GM21423 (cell line): ENCODE results near the gene NEU4.
"Not testable (repeated sequence)": the region's sequence is repeated elsewhere in the genome, so short reads cannot be mapped to it uniquely, and the experiment has no call there.

ENCODE experiments used
- ATAC-seq: cut with Tn5 transposase; IDR thresholded peaks from one replicate; pipeline ENCODE4 v1.9.1; 2021; ENCODE audit warnings: mild to moderate bottlenecking, moderate library complexity; ENCODE audit not compliant: unreplicated experiment

The NEU4 gene

GRCh38 chr2:241827394-241827793 is 18.4 kb downstream of the NEU4 start:
- no peak for ATAC-seq

DNA sequence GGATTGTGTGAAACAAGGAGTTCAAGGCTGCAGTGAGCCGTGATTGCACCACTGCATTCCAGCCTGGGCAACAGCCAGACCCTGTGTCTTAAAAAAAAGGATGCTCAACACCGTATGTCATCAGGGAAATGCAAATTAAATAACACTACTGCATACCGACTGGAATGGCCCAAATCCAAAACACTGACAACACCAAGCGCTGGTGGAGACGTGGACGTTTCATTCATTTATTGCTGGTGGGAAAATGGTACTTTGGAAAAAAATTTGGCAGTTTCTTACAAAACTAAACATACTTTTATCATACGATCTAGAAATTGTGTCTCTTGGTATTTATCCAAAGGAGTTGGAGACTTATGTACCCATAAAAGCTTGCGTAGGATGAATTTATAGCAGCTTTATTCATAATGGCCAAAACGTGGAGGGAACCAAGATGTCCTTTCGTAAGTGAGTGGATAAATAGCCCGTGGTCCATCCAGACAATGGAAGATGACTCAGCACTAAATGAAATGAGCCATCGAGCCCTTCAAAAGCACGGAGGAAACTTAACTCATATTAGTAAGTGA is 24.2 kb downstream of the NEU4 start:
- ATAC-seq, result no peak

DNA sequence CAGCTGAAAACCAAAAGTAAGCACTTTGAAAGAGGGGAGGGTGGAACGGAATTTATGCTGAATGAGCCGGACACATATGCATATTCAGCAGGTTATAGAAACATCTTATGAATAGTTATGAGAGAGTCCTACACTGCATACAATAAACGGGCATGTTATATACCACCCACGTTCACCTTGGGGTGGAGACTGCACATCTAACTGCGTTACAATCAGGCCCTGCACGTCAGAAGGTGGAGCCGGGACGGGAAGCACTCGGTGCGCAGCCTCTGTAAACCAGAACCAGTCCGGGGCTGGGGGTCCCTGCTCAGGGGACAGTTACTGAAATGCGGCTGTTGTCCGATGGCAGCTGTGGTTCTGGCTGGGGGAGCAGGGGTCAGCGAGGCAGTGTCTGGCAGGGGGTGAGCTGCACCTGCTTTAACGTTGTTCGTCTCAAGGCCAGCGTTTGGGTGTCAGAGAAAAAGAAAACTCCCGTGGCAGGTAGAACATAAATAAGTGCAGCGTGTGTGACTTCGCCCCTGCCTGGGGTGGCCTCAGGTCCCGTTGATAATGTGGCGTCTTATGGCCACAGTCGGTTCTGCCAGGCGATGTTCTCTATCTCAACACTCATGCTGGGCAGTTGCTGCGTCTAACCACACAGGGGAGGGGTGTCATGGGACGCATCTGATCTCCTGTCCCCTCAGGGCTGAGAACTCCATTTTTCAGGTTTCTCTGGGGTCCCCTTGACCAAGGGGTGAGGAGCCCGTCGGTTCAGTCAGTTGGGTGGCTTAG is 24.9 kb downstream of the NEU4 start:
- not testable (repeated sequence) for ATAC-seq

DNA sequence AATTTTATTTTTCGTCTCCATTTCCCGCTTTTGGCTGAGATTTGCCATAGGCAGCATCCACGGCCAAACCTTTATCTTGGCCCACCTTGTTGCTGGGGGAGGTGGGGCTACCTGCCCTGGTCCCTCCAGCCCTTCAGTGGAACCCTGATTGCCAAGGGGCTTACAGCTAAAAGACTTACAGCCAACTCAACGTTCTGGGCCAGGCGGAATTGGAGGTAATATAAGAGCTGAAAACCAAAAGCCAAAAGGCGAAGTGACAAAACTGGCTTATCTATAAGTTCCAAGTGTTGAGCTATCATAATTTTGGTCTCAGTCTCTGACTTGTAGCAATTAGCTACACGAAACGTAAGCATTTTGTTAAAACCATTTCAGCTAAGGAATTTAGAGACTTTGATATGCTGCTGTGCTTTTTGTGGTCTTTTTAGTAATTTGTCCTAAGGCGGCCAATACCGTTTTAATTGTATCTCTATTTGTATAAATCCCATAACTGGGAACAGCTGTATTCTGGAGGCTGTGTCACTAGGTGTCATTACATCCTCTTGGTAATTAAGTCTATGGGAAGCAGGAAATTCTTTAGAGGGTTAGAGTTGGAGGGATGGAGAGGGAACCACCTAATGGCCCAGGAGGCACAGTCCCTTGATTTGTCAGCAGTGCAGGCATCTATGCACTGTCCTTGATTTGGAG is 25.7 kb downstream of the NEU4 start:
- ATAC-seq, result no peak

DNA sequence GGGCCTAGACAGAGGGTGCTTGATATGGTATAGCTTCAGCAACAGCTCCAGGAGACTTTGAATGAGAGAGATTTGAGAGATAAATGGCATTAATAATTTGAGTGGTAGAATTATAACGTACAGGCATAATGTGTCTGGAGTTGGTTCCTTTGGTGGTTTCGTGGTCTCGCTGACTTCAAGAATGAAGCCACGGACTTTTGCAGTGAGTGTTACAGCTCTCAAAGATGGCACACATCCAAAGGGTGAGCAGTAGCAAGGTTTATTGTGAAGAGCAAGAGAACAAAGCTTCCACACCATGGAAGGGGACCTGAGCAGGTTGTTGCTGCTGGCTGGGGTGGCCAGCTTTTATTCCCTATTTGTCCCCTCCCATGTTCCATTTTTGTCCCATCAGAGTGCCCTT is 26.6 kb downstream of the NEU4 start:
- no peak for ATAC-seq

- no peak for ATAC-seq
These were observed 27.3 kb downstream of the NEU4 start for GRCh38 chr2:241836292-241836691.

DNA sequence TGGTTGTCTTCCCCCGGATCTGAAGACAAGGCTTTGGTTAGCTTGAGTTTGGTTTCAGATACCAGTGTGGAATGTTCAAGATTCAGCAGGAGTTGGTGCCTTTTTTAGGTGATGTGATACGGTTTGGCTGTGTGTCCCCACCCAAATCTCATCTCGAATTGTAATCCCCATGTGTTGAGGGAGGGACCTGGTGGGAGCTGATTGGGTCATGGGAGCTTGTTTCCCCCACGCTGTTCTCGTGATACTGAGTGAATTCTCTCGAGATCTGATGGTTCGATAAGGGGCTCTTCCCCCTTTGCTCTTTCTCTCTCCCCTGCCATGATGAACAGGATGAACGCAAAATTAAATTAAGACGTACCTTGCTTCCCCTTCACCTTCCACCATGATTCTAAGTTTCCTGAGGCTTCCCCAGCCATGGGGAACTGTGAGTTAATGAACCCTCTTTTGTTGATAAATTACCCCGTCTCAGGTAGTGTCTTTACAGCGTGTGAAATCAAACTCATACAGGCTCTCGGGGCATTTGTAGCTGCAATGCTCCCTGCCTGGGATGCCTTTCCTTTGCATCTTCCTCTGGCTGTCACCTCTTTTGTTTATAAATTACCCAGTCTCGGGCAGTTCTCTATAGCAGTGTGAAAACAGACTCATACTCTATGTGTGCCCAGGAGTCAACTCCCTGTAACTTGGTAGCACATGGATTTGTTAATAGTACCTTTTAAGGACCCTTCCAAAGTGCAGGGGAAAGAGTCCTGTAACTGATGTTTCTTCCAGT is 28.4 kb downstream of the NEU4 start:
- ATAC-seq, result no peak

GRCh38 chr2:241841181-241842066 is 32.4 kb downstream of the NEU4 start:
- ATAC-seq, result no peak

- no peak for ATAC-seq
These were observed 33.0 kb downstream of the NEU4 start for GRCh38 chr2:241842067-241842415.

GRCh38 chr2:241842620-241843211 is 33.7 kb downstream of the NEU4 start:
- ATAC-seq, result no peak

GRCh38 chr2:241843321-241844065 is 34.5 kb downstream of the NEU4 start:
- ATAC-seq, result no peak

- peak; percentile 69 for ATAC-seq
These were observed 35.2 kb downstream of the NEU4 start for GRCh38 chr2:241844066-241844728.

DNA sequence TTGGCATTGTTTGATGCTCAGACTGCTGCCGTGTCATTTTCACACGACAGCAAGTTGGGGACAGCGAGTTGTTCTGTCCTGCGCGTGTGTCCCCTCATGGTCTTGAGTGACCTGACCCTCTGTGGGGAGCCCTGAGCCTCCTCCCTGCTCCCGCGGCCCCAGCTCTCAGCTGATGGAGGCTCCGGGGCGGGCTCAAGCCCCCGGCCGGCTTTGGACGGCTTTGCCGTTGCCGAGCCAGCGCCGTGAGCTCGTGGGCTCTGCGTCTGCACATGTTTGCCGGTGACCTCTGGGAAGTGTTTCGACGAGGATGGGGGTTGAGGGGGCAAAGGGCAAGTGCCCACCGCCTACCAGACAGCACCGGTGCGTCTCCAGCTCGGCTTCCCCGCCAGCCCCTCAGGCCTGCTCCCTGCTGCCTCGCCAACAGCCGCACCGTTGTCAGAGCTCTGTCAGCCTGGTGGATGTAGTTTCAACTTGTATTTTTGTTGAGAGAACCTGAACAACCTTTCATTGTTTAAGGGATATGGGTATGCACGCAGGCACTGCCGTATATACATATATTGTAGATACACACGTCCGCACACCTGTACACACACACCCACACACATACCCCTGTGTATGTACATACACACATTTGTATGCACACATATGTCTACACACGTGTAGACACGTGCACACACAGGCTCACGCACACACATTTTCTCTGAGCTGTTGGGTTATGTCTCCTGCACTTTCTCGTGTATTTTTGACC is 36.0 kb downstream of the NEU4 start:
- no peak for ATAC-seq

DNA sequence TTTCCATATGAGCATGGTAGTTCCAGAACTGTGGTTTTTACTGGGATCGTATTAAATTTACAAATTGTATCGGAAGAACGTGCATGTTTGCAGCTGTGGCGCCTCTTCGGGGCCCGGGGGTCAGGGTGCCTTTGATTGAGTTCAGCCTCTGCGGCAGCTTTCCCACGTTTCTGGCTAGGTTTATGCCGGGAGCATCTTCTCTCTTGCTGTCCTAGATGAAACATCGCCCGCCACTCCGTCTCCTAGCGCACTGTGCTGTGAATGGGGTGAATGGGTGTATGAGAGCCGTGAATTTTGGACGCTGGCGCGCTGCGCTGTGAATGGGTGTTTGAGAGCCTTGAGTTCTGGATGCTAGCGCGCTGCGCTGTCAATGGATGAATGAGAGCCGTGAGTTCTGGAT is 37.4 kb downstream of the NEU4 start:
- no peak for ATAC-seq

GRCh38 chr2:241848761-241849615 is 40.0 kb downstream of the NEU4 start:
- no peak for ATAC-seq

GRCh38 chr2:241849616-241850543 is 40.9 kb downstream of the NEU4 start:
- no peak for ATAC-seq
